ENCODE measurements around the gene DLGAP1. TPM values are rescaled to one million over a fixed set of nuclear protein-coding genes. Genes with fewer than 3 reads are reported as not detected.
A peak's percentile ranks its signal among the peaks of the same experiment; 100 is the strongest.

The DLGAP1 gene
- total and polyA plus RNA-seq, 10 donors: 0.11 to 6.0 (median 2.1) TPM

DNA sequence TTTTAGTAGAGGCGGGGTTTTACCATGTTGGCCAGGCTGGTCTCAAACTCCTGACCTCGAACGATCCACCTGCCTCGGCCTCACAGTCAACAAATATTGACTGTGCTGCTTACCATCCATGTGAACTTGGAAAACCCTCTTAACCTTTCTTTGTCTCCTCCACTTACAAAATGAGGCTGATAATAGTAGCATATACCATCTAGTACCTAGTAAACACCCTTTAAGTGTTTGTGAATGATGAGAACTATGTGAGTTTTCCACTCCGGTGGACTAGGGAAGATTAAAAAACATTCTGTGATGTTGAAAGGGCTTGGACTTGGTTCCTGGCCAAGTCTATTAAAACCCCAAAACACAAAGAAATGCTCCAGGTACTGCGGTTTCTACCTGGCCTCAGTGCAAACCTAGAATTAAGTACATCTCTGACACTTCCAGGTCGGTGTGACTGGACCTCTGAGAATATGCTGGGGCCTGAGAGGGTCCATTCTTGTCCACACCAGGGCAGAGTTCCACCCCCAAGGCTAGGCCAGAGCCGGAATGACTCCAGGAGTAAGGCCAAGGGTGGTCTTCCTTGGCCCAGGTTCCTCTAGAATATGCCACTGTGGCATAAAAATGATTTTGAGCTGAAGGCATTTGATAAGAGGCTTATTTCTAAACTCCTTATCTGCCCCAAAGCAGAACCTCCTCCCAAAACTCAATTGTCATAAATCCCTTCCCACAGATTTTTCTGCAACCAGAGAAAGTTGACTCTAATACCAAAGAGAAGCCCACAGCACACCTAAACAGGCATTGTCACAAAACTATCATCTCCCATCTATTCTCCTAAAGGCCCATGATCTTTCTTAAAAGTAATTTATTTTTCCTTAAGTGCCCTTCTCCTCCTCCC lies 787.6 kb downstream of the DLGAP1 start:
- Histone ChIP-seq H3K27me3 (replicated peaks in 1 of 7) (no peaks in the 10 kb centered on the region), H3K36me3 (no peaks in the 10 kb centered on the region), H3K27ac (no peak overlapping the region), H3K4me1 (peaks cover 0 to 24% (median 19%) of the 10 kb centered on the region in 6 donors), H3K4me3 (no peak overlapping the region), H3K9me3 (no peaks in the 10 kb centered on the region)
- 76 to 87% (median 80%) methylated on average over 8 of the region's 8 CpGs for WGBS, 5 donors
- intact Hi-C loops (cut with DNase I; ENCODE audit: low total_unique reads): loop anchor here (5.0 to 10.0 kb wide), 3 partner anchors 63 to 385 kb away; partner anchors contain the start of gene TGIF1
- TF ChIP-seq POLR2AphosphoS5 (IDR thresholded peaks at IDR 0.05) (no peak), POLR2A (IDR thresholded peaks at IDR 0.05) (no peak)
- TF ChIP-seq, protein P1, sequence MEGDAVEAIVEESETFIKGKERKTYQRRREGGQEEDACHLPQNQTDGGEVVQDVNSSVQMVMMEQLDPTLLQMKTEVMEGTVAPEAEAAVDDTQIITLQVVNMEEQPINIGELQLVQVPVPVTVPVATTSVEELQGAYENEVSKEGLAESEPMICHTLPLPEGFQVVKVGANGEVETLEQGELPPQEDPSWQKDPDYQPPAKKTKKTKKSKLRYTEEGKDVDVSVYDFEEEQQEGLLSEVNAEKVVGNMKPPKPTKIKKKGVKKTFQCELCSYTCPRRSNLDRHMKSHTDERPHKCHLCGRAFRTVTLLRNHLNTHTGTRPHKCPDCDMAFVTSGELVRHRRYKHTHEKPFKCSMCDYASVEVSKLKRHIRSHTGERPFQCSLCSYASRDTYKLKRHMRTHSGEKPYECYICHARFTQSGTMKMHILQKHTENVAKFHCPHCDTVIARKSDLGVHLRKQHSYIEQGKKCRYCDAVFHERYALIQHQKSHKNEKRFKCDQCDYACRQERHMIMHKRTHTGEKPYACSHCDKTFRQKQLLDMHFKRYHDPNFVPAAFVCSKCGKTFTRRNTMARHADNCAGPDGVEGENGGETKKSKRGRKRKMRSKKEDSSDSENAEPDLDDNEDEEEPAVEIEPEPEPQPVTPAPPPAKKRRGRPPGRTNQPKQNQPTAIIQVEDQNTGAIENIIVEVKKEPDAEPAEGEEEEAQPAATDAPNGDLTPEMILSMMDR (IDR thresholded peaks at IDR 0.05 in 8 of 11, conservative IDR thresholded peaks at IDR 0.05 in 3 of 11): no peak
- no peak for DNase-seq

DNA sequence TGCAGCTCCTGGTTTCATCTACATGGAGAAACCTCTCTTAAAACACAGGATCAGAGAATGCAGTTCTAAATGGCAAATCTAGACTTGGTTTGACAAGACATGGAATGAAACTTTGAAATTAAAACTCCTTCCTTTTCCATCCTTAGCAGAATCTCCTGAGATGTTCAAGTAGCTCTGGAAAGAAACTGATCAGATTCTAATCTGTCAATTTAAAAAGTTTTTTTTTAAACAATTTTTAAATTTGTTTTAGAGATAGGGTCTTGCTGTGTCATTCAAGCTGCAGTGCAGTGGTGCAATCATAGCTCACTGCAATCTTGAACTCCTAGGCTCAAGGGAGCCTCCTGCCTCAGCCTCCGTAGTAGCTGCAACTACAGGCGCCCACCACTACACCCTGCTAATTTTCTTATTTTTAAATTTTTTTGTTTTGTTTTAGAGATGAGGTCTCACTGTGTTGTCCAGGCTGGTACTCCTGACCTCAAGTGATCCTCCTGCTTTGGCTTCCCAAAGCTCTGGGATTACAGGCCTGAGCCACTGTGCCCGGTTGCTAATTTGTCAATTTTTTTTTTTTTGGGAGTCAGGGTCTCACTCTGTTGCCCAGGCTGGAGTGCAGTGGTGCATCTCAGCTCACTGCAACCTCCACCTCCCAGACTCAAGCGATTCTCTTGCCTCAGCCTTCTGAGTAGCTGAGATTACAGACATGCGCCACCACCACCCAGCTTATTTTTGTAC lies 788.4 kb downstream of the DLGAP1 start:
- no peak overlapping the region for H3K27ac ChIP-seq
- 95 to 97% (median 95%) methylated on average over 5 of the region's 5 CpGs for WGBS, 5 donors

DNA sequence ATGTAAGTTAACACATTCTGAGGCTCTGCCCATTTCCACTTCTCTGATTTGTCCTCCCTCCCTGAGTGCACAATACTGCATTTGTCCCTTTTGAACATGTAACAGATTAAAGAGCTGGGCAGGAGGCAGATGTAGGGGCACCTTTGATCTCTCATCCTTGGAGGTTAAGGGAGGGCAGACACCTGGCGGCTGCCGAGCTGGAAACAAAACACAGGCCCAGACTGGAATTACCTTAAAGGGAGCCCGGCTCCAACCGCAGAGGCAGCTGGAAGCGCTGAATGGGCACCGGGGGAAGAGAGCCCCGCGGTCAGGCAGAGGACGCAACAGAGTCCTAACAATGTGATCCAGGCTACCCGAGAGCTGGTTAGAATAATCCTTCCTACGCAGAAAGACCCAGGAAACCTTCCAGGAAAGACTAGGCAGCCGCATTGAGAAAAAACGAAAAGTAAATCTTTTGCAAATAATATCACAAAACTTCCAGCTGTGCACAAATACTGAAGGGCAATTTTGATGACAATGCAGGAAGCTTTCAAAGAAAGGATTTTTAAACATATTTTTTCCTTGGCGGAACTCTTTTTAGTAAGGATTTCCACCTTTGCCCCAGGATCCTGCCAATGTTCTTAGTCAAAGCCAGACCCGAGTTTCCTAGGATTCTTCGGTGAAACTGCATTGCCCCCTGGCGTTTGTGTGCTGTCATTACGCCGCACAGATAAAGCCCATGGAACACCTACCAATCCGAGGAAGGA lies 789.2 kb downstream of the DLGAP1 start:
- Histone ChIP-seq H3K9me3 (no peaks in the 10 kb centered on the region), H3K4me1 (peaks cover 0 to 33% (median 24%) of the 10 kb centered on the region in 6 donors), H3K27ac (peak overlapping the region; percentile 54 to 79 (median 70)), H3K27me3 (replicated peaks in 1 of 7) (no peaks in the 10 kb centered on the region), H3K36me3 (no peaks in the 10 kb centered on the region), H3K4me3 (peak overlapping the region in 3 of 8 donors; percentile 3 to 47 (median 4))
- DNase-seq: peak; percentile 88
- intact Hi-C loops (cut with DNase I; ENCODE audit: low total_unique reads): loop anchor here (5.0 to 10.0 kb wide), 3 partner anchors 61 to 384 kb away; partner anchors contain the start of gene TGIF1
- WGBS, 5 donors: 22 to 37% (median 23%) methylated on average over 20 of the region's 20 CpGs
- TF ChIP-seq POLR2A (IDR thresholded peaks at IDR 0.05) (no peak), POLR2AphosphoS5 (IDR thresholded peaks at IDR 0.05) (peak in 2 of 3 donors; percentile 44 to 71)
- TF ChIP-seq, protein P1 (IDR thresholded peaks at IDR 0.05 in 8 of 11, conservative IDR thresholded peaks at IDR 0.05 in 3 of 11): peak; percentile 89 to 98 (median 96)

More for the DNA sequence above, 788.4 kb downstream of the DLGAP1 start:
- Histone ChIP-seq H3K4me3 (no peak overlapping the region), H3K4me1 (peaks cover 0 to 26% (median 19%) of the 10 kb centered on the region in 6 donors), H3K9me3 (no peaks in the 10 kb centered on the region), H3K36me3 (no peaks in the 10 kb centered on the region), H3K27me3 (replicated peaks in 1 of 7) (no peaks in the 10 kb centered on the region)
- TF ChIP-seq POLR2A (IDR thresholded peaks at IDR 0.05) (no peak), POLR2AphosphoS5 (IDR thresholded peaks at IDR 0.05) (no peak)
- TF ChIP-seq, protein P1 (IDR thresholded peaks at IDR 0.05 in 8 of 11, conservative IDR thresholded peaks at IDR 0.05 in 3 of 11): peak in 4 of 11 experiments; percentile 32 to 67 (median 49)
- intact Hi-C loops (cut with DNase I; ENCODE audit: low total_unique reads): loop anchor here (5.0 to 10.0 kb wide), 3 partner anchors 62 to 384 kb away; partner anchors contain the start of gene TGIF1
- DNase-seq: no peak

All from spleen (tissue), 11 donors.